T-helper 2 cell (primary cell): ENCODE data around the gene EPHB1.

Experiments used
- DNase-seq, 5 experiments: peaks; one replicate each; pipeline versions ENCODE4 v3.0.0 to v3.0.0-alpha.2; 2012 to 2022

Gene EPHB1

GRCh38 chr3:135137296-135137695, 342.2 kb downstream of the EPHB1 start:
- DNase-seq, result no peak

GRCh38 chr3:135138776-135139175, 343.7 kb downstream of the EPHB1 start:
- no peak for DNase-seq

GRCh38 chr3:135140591-135140990, 345.5 kb downstream of the EPHB1 start:
- DNase-seq, result no peak

- DNase-seq, result no peak
Measured at GRCh38 chr3:135141160-135141559, 346.1 kb downstream of the EPHB1 start.

- DNase-seq, result no peak
Measured at GRCh38 chr3:135141672-135142071, 346.6 kb downstream of the EPHB1 start.

- no peak for DNase-seq
Measured at GRCh38 chr3:135142530-135142929, 347.5 kb downstream of the EPHB1 start.

- DNase-seq, result no peak
Measured at GRCh38 chr3:135143474-135143873, 348.4 kb downstream of the EPHB1 start.

GRCh38 chr3:135145581-135145980, 350.5 kb downstream of the EPHB1 start:
- no peak for DNase-seq

- no peak for DNase-seq
Measured at GRCh38 chr3:135147657-135148056, 352.6 kb downstream of the EPHB1 start.

- no peak for DNase-seq
Measured at GRCh38 chr3:135148398-135149020, 353.4 kb downstream of the EPHB1 start.

GRCh38 chr3:135149707-135150681, 354.9 kb downstream of the EPHB1 start:
- no peak for DNase-seq

- DNase-seq, result no peak
Measured at GRCh38 chr3:135154186-135154585, 359.1 kb downstream of the EPHB1 start.

GRCh38 chr3:135155228-135155627, 360.2 kb downstream of the EPHB1 start:
- no peak for DNase-seq

GRCh38 chr3:135155791-135156190, 360.7 kb downstream of the EPHB1 start:
- no peak for DNase-seq

- DNase-seq, result no peak
Measured at GRCh38 chr3:135157045-135157740, 362.1 kb downstream of the EPHB1 start.

GRCh38 chr3:135158520-135158919, 363.5 kb downstream of the EPHB1 start:
- DNase-seq, result no peak

GRCh38 chr3:135159681-135160247, 364.7 kb downstream of the EPHB1 start:
- DNase-seq, result no peak

- no peak for DNase-seq
Measured at GRCh38 chr3:135161425-135161824, 366.4 kb downstream of the EPHB1 start.

- no peak for DNase-seq
Measured at GRCh38 chr3:135163701-135164100, 368.6 kb downstream of the EPHB1 start.

GRCh38 chr3:135165260-135165659, 370.2 kb downstream of the EPHB1 start:
- DNase-seq, result no peak

GRCh38 chr3:135166266-135166825, 371.3 kb downstream of the EPHB1 start:
- no peak for DNase-seq

GRCh38 chr3:135168822-135169221, 373.8 kb downstream of the EPHB1 start:
- DNase-seq, result no peak

- no peak for DNase-seq
Measured at GRCh38 chr3:135169651-135170050, 374.6 kb downstream of the EPHB1 start.
